Cortex of kidney (tissue), 1 donor: Measurements from ENCODE around the gene BRI3BP.
"Not testable (repeated sequence)": the region's sequence is repeated elsewhere in the genome, so short reads cannot be mapped to it uniquely, and the experiment has no call there.

ENCODE experiments used
- DNase-seq: peaks from one replicate; lab custom pipeline; 2025; lab: John Stamatoyannopoulos, UW

The BRI3BP gene

GRCh38 chr12:124972211-124972610 is 21.2 kb upstream of the BRI3BP start:
- no peak for DNase-seq

DNA sequence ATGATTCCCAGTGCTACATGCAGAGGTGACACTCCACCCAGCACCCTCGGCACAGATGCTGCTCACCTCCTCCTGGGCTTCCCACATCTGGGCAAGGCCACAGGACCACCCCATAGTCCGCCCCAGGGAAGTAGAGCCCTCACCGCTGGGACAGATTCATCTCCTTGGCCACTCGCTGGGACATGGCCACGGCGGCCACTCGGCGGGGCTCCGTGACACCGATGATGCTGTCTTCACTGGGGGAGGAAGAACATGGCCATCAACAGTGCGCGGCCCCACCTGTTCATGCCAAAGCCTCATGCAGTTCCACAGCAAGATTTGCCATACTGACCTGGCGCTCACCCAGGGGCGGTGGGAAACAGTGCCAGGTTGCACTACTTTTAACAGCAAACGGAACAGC is 18.2 kb upstream of the BRI3BP start:
- no peak for DNase-seq

- no peak for DNase-seq
These were observed 16.4 kb upstream of the BRI3BP start for GRCh38 chr12:124976999-124977398.

- DNase-seq, result no peak
These were observed 13.9 kb upstream of the BRI3BP start for GRCh38 chr12:124979568-124979967.

DNA sequence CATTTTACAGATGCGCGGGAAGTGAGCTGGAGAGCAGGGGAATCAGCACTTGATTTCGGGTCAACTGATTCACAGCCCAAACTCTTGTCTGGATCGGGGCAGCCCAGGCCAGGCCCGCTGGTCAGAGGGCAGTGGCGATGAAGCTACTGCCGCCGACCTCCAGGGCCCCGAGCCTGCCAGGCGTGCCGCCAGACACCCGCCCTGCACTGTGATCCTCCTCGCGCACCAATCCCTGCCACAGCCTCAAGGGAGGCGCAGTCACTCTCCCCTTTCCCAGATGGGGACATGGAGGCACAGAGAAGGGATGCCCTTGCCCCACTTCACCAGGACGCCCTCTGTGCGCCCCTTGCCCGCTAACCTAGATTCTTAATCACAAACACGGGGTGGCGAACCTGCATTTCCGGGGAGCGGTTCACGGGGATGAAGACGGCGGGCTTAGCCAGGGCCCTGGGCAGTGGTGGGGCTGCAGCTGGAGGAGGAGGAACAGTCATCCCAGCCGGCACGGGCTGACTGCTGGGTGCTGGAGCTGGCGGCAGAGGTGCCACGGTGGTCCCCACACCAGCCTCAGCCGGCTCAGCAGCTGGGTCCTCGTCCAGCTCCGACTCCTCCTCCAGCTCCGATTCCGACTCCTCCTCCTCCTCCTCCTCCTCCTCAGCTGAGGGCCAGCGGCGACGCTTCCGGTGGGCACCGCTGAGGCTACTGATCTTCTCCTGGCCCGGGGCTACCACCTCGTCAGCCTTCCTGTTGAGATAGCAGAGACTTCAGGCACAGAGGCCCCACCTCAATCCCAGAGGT is 13.2 kb upstream of the BRI3BP start:
- no peak for DNase-seq

DNA sequence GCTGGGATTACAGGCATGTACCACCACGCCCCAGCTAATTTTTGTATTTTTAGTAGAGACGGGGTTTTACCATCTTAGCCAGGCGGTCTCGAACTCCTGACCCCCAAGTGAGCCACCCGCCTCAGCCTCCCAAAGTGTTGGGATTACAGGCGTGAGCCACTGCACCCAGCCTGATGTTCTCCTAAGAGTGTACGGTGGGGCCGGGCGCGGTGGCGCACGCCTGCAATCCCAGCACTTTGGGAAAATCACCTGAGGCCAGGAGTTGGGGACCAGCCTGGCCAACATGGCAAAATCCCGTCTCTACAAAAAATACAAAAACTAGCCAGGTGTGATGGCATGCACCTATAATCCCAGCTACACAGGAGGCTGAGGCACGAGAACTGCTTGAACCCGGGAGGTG is 6.6 kb upstream of the BRI3BP start:
- not testable (repeated sequence) for DNase-seq

DNA sequence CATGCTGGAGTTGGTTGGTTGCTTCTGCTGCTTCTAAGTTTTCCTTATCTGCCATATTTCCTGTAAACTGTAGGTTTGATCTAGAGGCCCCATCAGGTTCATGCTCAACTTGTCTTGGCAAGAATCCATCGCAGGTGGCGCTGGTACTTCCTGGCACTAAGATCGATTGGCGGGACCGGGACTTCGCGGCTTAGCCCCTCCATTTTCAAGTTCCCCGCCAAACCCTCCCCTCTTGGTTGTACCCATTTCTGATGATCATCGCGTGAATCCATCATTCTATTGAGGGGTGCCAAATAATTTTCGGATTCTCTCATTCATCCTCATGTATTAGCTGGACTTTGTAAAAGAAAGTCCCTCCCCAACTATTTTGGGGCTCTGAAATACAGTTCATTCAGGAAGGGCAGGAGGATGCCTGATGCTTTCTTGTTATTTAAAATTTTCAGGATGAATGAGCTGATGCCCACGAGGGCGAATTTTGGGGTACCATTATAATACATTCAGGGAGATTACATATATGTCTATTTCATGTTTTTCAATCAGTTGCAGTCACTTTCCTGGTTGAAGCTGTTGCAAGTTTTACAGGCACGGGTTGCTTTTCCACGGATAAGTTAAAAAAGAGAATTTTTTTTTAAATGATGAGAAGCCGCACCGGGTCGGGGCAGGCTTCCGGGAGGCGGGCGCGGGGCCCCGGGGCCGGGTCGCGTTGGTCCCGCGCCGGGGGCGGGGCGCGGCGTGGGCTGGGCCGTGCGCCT is 395 bp upstream of the BRI3BP start:
- DNase-seq, result no peak

- no peak for DNase-seq
These were observed 1.1 kb downstream of the BRI3BP start for GRCh38 chr12:124994437-124994975.

- DNase-seq, result no peak
These were observed 1.9 kb downstream of the BRI3BP start for GRCh38 chr12:124995200-124995961.

DNA sequence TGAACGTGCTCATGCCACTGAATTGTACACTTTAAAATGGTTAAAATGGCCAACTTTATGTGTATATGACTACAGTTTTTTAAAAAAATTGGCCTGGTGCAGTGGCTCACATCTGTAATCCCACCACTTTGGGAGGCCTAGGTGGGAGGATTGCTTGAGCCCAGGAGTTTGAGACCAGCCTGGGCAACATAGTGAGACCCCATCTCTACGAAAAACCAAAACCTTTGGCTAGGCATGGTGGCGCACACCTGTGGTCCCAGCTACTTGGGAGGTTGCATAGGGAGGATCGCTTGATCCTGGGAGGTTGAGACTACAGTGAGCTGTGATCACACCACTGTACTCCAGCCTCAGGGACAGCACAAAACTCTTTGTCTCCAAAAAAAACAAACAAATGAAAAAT is 5.3 kb downstream of the BRI3BP start:
- DNase-seq, result no peak

- DNase-seq, result no peak
These were observed 8.2 kb downstream of the BRI3BP start for GRCh38 chr12:125001636-125002035.

GRCh38 chr12:125003021-125003420 is 9.6 kb downstream of the BRI3BP start:
- DNase-seq, result no peak

DNA sequence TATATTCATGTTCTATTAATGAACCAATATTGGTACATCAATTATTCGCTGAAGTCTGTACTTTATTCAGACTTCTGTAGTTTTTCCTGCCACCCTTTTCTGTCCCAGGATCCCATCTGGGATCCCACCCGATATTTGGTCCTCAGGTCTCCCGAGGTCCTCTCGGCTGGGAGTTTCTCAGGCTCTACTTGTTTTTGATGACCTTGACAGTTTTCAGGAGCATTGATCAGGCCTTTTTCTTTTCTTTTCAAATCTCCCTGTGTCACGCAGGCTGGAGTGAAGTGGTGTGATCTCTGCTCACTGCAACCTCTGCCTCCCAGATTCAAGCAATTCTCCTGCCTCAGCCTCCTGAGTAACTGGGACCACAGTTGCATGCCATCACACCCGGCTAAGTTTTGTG is 11.2 kb downstream of the BRI3BP start:
- DNase-seq, result no peak

DNA sequence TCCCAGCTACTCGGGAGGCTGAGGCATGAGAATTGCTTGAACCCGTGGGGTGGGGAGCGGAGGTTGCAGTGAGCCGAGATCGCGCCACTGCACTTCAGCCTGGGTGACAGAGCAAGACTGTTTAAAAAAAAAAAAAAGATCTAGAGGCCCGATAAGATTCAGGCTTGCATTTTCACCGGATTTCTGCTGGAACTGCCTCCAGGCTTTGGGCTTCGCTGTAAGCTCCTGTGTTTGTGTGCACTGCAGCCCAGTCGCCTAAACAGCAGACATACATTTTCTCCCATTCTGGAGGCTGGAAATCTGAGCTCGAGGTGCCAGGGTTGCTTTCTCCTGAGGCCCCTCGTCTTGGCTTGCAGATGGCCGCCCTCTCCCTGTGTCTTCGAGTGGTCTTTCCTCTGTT is 12.2 kb downstream of the BRI3BP start:
- DNase-seq, result no peak

DNA sequence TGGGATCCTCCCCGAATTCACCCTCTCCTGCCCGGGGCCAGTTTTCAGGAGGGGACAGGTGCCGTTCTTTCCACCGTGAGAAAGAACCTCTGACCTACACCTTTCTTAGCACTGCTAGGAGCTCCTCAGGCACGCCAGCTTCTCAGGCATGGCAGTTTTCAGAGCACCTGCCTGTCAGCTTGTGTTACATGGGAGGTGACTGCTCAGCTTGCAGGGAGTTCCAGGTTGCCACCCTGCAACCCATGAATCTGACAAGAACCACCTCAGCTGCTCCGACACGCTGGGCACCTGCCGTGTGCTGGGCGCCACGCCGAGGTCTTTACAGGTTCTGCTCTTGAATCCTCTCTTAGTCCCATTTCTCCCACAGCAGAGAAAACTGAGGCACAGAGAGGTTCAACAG is 12.9 kb downstream of the BRI3BP start:
- DNase-seq, result no peak

DNA sequence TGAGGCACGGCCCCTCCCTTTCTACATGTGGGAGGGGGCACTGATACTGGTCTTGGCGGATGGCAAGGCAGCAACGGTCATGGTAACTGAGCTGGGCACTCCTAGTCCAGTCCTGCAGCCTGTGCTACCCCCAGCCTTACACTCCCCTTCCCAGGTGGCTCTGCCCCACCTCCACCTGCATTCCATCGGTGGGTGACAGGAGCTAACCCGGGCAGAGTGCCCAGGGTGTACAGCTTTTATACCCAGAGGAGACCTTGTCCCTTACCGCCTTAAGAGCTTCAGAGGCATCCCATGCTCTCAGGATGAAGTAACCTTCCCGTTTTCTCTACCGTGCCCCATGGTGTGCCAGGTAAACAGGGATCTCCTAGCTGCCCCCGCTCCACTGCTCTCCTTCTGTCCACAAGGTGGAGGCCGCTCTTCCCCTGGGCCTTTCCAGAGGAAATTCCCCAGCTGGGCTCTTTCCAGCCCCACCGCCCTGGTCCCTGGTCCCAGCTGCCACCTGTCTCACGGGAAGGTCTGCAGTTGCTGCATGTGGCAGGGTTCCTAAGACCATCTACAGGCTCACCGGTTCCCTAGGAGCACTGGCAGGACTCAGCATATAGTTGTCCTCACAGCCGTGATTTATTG is 20.5 kb downstream of the BRI3BP start:
- DNase-seq, result no peak

GRCh38 chr12:125014526-125014925 is 21.1 kb downstream of the BRI3BP start:
- DNase-seq, result no peak

- DNase-seq, result no peak
These were observed 22.4 kb downstream of the BRI3BP start for GRCh38 chr12:125015680-125016310.

DNA sequence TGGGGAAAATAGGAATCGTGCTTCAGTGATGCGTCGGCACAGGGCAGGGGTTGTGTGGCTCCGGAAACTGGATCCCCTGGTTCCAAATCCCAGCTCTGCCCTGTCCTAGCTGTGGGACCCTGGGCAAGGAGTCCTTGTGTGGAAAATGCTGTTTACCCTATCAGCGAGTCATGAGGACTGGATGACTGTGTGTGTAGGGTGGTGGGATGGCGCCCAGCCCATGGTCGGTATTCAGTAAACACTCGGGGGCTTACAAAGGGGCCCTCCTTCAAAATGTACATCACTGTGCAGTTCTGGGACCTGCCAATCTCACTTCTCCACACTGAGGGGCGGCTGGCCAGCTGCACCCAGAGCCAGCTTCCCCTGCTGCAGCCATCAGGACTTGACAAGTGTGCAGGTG is 24.4 kb downstream of the BRI3BP start:
- DNase-seq, result no peak

GRCh38 chr12:125018356-125018755 is 24.9 kb downstream of the BRI3BP start:
- DNase-seq, result no peak

DNA sequence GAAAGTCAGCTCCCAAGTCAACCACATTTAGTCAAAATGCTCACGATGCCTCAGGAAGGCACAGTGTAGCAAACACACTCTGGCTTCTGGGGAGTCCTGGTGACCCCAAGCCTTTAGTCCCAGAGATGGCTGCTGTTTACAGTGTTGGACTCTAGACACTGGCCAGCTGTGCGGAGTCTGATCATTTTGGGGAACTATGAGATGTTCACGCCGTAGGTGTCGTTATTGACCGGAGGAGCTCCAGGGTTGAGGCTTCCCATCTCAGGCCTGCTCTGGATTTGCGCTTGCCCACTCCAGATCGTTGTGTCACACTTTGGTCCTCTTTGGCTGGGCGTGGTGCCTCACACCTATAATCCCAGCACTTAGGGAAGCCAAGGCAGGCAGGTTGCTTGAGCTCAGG is 27.7 kb downstream of the BRI3BP start:
- no peak for DNase-seq

DNA sequence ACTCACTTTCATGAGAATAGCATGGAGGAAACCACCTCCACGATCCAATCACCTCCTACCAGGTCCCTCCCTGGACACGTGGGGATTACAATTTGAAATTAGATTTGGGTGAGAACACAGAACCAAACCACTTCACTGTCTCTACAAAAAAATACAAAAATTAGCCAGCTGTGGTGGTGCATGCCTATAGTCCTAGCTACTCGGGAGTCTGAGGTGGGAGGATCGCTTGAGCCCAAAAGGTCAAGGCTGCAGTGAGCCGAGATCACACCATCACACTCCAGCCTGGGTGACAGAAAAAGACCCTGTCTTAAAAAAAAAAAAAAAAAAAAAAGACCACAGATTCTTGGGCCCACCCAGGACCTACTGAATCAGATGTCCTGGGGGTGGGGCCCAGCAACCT is 28.3 kb downstream of the BRI3BP start:
- DNase-seq, result no peak
